K562 (cell line): Measurements from ENCODE around the gene BCAS3. TPM values are rescaled to one million over a fixed set of nuclear protein-coding genes. Genes with fewer than 3 reads are reported as not detected.

Experiments
- ATAC-seq: fragments of 200-7000 bp; cut with Tn5 transposase; 3 replicates; pipeline ENCODE4 v1.9.1; 2020; ENCODE audit warnings: moderate library complexity
- BruUV-seq: library from RNA; stranded (reverse); fragments of 400-500 nt; replicated peaks from 2 replicates; lab custom pipeline; 2021; lab: Mats Ljungman, UMichigan
- CTCF ChIA-PET: fragments of 300-600 bp; formaldehyde crosslinking; extraction: SDS; loops from one replicate; lab custom pipeline; 2021; ENCODE audit warnings: low intra/inter-chr PET ratio; lab: Yijun Ruan, JAX
- POLR2A ChIA-PET: fragments of 300-600, 350-650 bp; sonication (Branson Sonifier 250); formaldehyde crosslinking; extraction: SDS; loops from one replicate; lab custom pipeline; 2021; ENCODE audit warnings: antibody characterized with exemption, inconsistent platforms; lab: Yijun Ruan, JAX
- DNase-seq, 4 experiments: peaks; one replicate each; pipeline versions ENCODE4 v3.0.0 to v3.0.0-alpha.2; 2011 to 2018; ENCODE audit warnings: low spot score in 3 of 4, mixed read lengths in 3 of 4; ENCODE audit errors: extremely low read depth in 1 of 4
- FAIRE-seq: peaks from 2 replicates; lab custom pipeline; 2011; peaks lifted over from hg19 to GRCh38; lab: Jason Lieb, UNC
- H2AFZ ChIP-seq: 2 replicates; pipeline ENCODE4 v1.6.0; 2011; ENCODE audit warnings: low read depth, low read length, control low read depth, inconsistent platforms
- H3K27ac ChIP-seq: fragments of 200-600 bp; 3 replicates; pipeline ENCODE4 v1.8.0; 2011; ENCODE audit warnings: low read depth, mild to moderate bottlenecking, control low read depth, inconsistent platforms, low read length, moderate library complexity, mixed read lengths; ENCODE audit errors: extremely low read depth
- H3K27me3 ChIP-seq, 2 experiments: fragments of 300-600 bp in 1 of 2; 2 replicates in 1 of 2; 3 replicates in 1 of 2; pipeline versions ENCODE4 v1.6.0 to v1.8.0; 2011; ENCODE audit warnings: inconsistent platforms in 2 of 2, low read length in 2 of 2, mild to moderate bottlenecking in 1 of 2, mixed read lengths in 1 of 2, moderate library complexity in 1 of 2; ENCODE audit not compliant: control insufficient read depth in 2 of 2, insufficient read depth in 2 of 2
- H3K36me3 ChIP-seq: fragments of 300-600 bp; 3 replicates; pipeline ENCODE4 v1.8.0; 2011; ENCODE audit warnings: mild to moderate bottlenecking, low read length, inconsistent platforms; ENCODE audit not compliant: control insufficient read depth, insufficient read depth
- H3K4me1 ChIP-seq, 2 experiments: fragments of 200-600 bp in 1 of 2; replicated peaks in 1 of 2; 2 replicates in 1 of 2; 3 replicates in 1 of 2; pipeline versions ENCODE4 v1.5.1 to v1.8.0; 2011; ENCODE audit warnings: inconsistent platforms in 2 of 2, low read length in 2 of 2, mild to moderate bottlenecking in 1 of 2, mixed read lengths in 1 of 2, moderate library complexity in 1 of 2; ENCODE audit not compliant: control insufficient read depth in 2 of 2, insufficient read depth in 2 of 2
- H3K4me2 ChIP-seq: 2 replicates; pipeline ENCODE4 v1.6.1; 2011; ENCODE audit warnings: low read length, control low read depth, inconsistent platforms, mixed read lengths; ENCODE audit not compliant: insufficient read depth
- H3K4me3 ChIP-seq: fragments of 200-600 bp; sonication (generic), shearing (Covaris generic); 2 replicates; pipeline ENCODE4 v1.5.1; 2016; ENCODE audit warnings: control low read depth, inconsistent platforms
- H3K79me2 ChIP-seq: fragments of 200-600 bp; 3 replicates; pipeline ENCODE4 v1.8.0; 2011; ENCODE audit warnings: low read length, inconsistent platforms; ENCODE audit not compliant: control insufficient read depth, insufficient read depth
- H3K9ac ChIP-seq, 2 experiments: 2 replicates each; pipeline versions ENCODE4 v1.6.0 to v1.6.1; 2011; ENCODE audit warnings: low read depth in 2 of 2, low read length in 2 of 2, control low read depth in 1 of 2, inconsistent platforms in 1 of 2, mild to moderate bottlenecking in 1 of 2, mixed read lengths in 1 of 2; ENCODE audit not compliant: insufficient read depth in 1 of 2
- H3K9me1 ChIP-seq: one replicate; pipeline ENCODE4 v1.6.0; 2011; ENCODE audit warnings: inconsistent platforms, mild to moderate bottlenecking, low read length, moderate library complexity; ENCODE audit not compliant: control insufficient read depth, insufficient read depth
- H3K9me3 ChIP-seq: replicated peaks from 2 replicates; pipeline ENCODE4 v1.5.1; 2011; ENCODE audit warnings: low read depth, low read length, inconsistent platforms; ENCODE audit not compliant: control insufficient read depth, insufficient read depth
- H4K20me1 ChIP-seq: replicated peaks from 2 replicates; pipeline ENCODE4 v1.6.1; 2011; ENCODE audit warnings: low read length, inconsistent platforms, mixed read lengths; ENCODE audit not compliant: control insufficient read depth, insufficient read depth
- ARID4B ChIP-seq: sonication (generic); formaldehyde crosslinking; IDR thresholded peaks from 2 replicates; pipeline ENCODE4 v1.8.0; 2022; ENCODE audit warnings: mild to moderate bottlenecking, missing genetic modification reagents
- ZNF384 ChIP-seq: IDR thresholded peaks from 2 replicates; pipeline ENCODE4 v1.6.1; 2012; ENCODE audit warnings: low read depth, low read length, improper control_type of control experiment
- WGBS: fragments of 100-300 bp; shearing (Covaris generic); methylation state at CpG from one replicate; pipeline ENCODE4 v1.1.6; 2016; ENCODE audit warnings: low coverage, mixed read lengths; ENCODE audit not compliant: insufficient coverage; ENCODE audit errors: missing lambda C conversion rate; 5-methylcytosine and 5-hydroxymethylcytosine counted together
- in situ Hi-C: fragments of 300-500 bp; cut with MboI; formaldehyde crosslinking; loops from 4 replicates; pipeline ENCODE4 v1.15.0; 2018; ENCODE audit warnings: inconsistent platforms, mixed read lengths
- intact Hi-C: fragments of 100-400 bp; cut with micrococcal nuclease; formaldehyde crosslinking; loops from 2 replicates; pipeline ENCODE4 v1.14.2; 2022
- polyA plus RNA-seq, 8 experiments: library from polyadenylated mRNA; depleted of rRNA in 4 of 8; stranded (reverse) in 5 of 8; unstranded in 3 of 8; fragments of >200 nt; fragmentation: Nextera tagmentation in 2 of 8; fragmentation: Illumina TruSeq in 1 of 8; extraction: Ambion mirVana in 2 of 8; extraction: Trizol in 1 of 8; gene quantifications; 2 replicates each; pipeline versions ENCODE4 v1.2.1 to v1.2.3, GENCODE V29; 2011 to 2014; ENCODE audit warnings: inconsistent platforms in 1 of 8, missing spikeins in 1 of 8
- total RNA-seq, 7 experiments: library from RNA; depleted of rRNA in 6 of 7; stranded (reverse); fragments of >200 nt in 6 of 7; fragmentation: Illumina TruSeq in 2 of 7; extraction: Trizol in 2 of 7; gene quantifications; 2 replicates each; pipeline versions ENCODE4 v1.2.1 to v1.2.3, GENCODE V29; 2011 to 2021; ENCODE audit warnings: low replicate concordance in 1 of 7

BCAS3 gene
- total and polyA plus RNA-seq, 9 of the 15 experiments (the other 6 are each of a cell fraction or from before 2014, with no cell fraction given): 1.9 to 5.5 (median 3.5) TPM

GRCh38 chr17:61073799-61074513 is 396.3 kb downstream of the BCAS3 start:
- intact Hi-C loops (no loop called here), in situ Hi-C loops (no loop called here)
- Histone ChIP-seq H3K36me3 (no peaks in the 10 kb centered on the region), H4K20me1 (no peaks in the 10 kb centered on the region), H3K4me2 (no peak overlapping the region), H3K27me3 (no peaks in the 10 kb centered on the region; a peak in 1 of 5 replicates), H3K27ac (no peak overlapping the region), H3K4me3 (no peak overlapping the region), H3K4me1 (no peaks in the 10 kb centered on the region), H3K9me1 (no peaks in the 10 kb centered on the region), H2AFZ (no peak overlapping the region), H3K9ac (no peak overlapping the region), H3K9me3 (no peaks in the 10 kb centered on the region), H3K79me2 (no peaks in the 10 kb centered on the region)
- ATAC-seq (no peak), FAIRE-seq (no peak), DNase-seq (no peak)
- 0% methylated on average over 3 of the region's 3 CpGs for WGBS
- ChIA-PET POLR2A (interaction anchor here (1.2 to 1.8 kb wide), 2 partner anchors 11 to 18 kb away, joined by 4 read pairs; no protein-coding TSS in a partner anchor), CTCF (no interaction called here)
- TF ChIP-seq ZNF384 (0 out of 2 replicates have a peak, but pooled peaks have one; percentile 7), ARID4B (CRISPR knock-in tag) (no peak)
- BruUV-seq: no TSS peak
